Stimulated activated CD8-positive, alpha-beta memory T cell treated with anti-CD3 and anti-CD28 coated beads, Interleukin-7, amount 100 ng/mL, for 24 hours (primary cell): Measurements from ENCODE around the gene SDCCAG8.

Experiments used
- DNase-seq: peaks from one replicate; pipeline ENCODE4 v3.0.0-alpha.2; 2020; ENCODE audit warnings: low read depth

Gene SDCCAG8

DNA sequence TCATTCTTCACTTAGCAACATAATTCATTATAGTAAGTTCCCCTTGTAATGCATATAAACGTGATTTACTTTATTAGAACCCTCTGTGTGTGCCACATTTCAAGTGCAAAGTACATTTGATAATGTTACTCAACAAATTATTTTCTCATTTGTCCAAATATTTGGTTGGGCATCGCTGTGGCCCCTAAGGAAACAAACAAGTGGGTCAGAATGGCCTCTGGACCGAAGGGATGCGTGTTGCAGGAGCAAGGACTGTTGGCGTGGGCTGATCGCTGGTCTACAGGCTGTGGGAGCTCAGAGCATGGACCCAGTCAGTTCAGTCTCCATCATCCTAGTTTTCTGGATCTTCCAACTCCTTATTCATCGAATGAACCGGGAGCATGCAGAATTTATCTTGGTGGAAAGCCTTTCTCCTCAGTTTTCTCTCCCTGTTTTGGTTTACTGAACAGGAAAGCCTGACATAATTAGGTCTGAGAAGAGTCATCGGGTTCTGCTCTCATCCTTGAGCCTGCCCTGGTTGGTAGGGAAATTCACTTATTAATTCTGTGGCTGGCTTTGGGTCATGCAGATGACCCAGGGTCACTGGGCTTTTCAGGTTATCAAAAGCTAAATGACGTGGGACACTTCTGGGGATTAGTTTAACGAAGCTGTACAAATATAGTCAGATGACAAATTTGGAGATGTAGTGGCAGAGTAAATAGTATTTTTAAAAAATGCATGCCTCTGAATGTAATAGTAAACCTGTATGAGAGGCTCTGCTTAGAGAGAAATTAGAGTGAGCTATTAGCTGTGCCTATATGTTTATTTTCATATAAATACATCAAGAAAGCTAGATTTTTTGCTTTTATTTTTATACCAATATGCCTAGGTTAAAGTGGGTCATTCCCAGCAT, 200.2 kb downstream of the SDCCAG8 start:
- no peak for DNase-seq

DNA sequence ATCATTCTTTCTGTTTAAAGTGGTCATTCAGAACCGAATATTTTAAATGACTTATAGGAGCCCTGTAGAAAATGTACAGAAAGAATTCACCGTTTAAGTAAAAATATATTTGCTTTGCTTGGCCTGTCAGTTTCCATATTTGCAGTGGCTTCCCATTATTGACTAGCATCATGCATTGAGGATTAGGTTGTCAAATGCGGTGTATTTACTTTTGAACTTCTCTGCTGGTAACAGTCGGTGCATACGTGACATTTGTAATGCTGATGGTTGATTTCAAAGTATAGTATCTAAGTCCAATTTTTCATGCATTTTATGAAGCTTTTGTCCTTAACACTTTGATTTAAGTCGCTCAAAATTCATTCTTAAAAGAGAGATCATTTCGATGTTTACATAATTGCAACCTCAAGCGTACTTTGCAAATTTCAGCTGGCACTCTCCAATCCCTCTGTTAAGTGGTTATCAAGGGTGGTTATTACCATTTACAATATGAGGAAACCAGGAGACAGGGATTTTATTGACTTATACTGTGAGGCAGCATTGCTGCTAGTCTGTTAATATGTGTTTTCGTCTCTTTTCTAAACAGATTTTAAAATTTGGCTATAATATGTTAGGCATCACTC, 201.6 kb downstream of the SDCCAG8 start:
- DNase-seq: no peak

DNA sequence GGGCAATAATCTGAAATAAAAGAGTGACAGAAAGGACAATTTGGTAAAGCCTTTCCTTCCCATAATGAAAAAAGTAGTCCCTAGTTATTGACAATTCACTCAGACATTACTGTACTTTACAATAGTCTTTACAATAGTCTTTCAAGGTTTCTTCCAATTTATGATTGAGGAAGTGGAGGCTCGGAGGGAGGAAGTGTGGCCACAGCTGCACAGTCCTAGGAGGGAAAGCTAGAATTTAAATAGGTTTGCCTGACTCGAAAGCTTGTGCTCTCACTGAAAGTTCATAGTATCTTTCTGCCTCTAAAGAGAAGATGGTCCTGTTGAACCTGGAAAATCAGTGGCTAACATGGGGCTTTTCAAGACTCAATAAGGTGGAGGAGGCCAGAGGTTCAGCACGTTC, 203.2 kb downstream of the SDCCAG8 start:
- DNase-seq: no peak

DNA sequence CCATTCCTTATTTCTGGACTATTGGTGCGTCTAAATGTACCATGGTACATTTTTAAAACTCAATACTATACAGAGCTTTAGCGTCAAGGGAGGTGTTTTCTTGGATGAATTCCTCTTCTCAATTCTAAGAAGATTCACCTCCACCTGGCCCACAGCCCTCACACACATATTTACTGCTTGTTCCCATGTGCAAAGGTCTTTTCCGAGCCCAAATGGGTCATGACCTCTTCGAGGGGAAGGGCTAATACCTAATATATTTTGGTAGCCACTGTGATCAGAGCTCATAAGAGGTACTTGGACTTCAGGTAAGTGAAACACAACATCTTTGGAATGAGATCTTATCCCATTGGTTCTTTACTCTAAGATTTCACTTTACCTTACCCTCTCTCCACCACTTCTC, 205.9 kb downstream of the SDCCAG8 start:
- no peak for DNase-seq

DNA sequence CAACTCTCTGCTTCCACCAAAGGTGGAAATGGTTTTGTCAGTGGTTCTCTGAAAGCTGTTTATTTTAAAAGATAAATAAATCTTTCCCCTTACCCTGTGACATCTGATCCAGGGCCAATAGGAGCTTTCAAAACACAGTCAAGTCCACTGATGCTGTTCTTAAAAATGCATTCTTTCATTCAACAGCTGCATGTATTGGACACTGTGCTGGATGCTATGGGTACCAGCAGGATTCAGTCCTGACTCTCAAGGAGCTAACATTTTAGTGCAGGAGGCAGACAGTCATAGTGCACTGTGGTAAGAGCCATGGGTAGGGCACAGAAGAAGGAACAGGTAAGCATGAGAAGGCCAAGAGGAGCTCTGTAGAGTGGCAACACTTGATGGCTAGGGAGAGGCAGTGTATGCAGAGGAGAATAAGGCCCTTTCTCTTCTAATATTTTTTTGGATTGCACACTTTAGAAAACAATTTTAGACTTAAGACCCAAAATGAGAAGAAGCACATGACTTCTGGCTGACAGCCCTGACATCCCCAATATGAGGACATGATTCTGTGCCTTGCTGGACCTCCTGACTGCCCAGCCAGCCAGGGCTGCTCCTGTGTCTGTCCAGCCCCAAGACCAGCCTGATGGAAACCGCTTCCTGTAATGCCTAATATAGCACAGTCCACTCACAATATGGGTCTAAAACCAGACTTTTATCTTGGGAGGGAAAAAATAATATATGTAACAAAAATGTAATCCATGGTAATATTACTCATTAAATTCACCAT, 207.3 kb downstream of the SDCCAG8 start:
- DNase-seq: no peak

DNA sequence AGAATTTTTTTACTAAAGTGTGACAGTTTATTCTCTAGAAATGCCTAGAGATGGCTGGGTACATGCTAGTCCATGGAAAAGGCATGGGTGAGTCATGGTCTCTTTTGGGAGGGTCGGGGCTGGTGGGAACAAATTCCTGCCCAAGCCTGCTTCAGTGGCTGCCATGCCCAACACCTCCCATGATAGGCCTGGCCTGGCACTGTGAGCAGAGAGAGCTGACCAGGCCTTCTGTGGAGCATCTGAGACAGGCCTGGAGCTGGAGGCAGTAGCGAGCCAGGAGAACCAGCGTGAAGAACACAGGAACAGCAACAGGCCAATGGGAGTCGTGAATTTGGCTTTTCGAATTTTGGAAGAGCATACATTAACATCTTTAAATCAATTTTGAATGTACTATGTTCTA, 209.2 kb downstream of the SDCCAG8 start:
- DNase-seq: no peak

DNA sequence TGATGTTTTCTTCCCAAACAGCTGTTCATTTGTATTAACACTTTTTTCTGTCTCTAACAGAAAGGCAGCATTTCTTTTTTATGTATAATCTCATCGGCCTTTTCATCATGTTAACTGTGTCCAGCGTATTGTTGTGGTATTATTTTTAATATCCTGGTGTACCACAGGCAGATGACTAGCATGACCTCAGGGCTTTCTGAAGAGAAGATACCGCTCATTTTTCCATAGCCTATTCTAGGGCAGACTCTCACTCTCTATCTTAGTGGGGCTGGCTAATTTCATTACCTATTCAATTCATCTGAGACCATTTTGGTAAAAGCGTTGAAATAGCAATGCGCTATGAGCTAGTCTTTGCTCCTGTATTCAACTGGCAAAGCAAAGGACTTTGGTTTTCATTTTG, 209.9 kb downstream of the SDCCAG8 start:
- no peak for DNase-seq

DNA sequence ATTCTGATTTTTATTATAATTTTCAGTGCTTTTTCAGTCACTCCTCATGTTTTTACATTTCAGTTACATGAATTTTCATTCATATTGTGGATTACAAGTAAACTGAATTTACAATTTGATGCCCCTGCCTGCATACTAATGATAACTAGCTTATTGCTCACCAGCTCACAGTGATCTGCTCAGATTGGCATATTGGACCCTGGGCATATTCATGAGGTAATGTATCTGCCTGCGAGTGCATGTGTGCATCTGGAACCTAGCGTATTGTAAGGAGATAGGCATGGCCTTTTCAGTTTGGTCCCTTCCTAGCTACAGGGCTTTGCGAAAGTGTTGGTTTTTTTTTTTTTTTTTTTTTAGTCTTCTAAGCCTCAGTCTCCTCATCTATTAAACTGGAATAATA, 213.7 kb downstream of the SDCCAG8 start:
- DNase-seq: no peak

DNA sequence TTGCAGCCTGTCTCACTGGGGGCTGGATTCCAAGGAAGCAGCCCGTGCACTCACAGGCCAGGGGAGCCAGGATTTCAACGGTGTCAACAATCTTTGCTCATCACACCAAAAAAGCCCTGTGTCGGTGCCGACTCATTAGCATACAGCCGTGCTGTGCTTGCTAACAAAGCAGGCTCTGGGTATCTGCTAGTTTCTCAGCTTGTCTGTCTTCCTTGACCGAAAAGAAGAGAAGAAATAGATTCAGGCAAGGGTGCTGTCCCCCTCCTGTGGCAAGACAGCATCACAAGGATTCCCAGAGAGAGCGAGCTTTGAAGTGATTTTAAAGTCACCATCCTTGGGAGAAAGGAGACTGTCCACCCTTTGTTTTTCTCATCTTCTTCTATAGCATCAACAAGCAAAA, 214.7 kb downstream of the SDCCAG8 start:
- DNase-seq: no peak

DNA sequence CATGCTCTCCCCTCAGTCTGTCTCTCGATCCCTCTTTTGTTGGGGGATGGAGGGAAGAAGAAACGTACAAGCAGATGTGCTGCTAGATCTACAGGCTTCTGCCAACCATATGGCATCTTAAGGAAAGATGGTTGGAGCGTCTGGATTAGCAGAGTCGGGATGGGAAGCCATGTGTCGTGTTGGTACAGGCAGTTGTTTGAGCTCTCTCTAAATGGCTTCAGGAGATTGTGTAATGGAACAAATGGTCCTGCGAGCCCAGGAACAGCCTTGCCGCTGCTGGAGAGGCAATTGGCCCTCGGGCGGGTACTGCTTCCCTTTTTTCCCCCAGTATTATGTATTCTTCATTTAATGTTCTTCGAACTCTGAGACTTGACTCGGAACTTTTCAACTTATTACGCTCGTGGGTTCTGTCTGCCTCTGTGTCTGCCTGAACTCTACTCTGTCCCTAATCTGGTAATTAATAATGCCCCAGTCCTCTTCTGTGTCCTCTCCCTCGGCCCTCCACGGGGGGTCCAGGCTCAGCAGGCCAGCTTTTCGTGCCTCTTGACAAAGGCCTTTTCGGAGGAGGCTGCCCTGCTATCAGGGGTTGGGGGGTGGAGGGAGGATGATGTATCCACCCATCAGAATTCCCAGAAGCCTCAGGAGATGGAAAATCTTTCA, 215.3 kb downstream of the SDCCAG8 start:
- DNase-seq: no peak

DNA sequence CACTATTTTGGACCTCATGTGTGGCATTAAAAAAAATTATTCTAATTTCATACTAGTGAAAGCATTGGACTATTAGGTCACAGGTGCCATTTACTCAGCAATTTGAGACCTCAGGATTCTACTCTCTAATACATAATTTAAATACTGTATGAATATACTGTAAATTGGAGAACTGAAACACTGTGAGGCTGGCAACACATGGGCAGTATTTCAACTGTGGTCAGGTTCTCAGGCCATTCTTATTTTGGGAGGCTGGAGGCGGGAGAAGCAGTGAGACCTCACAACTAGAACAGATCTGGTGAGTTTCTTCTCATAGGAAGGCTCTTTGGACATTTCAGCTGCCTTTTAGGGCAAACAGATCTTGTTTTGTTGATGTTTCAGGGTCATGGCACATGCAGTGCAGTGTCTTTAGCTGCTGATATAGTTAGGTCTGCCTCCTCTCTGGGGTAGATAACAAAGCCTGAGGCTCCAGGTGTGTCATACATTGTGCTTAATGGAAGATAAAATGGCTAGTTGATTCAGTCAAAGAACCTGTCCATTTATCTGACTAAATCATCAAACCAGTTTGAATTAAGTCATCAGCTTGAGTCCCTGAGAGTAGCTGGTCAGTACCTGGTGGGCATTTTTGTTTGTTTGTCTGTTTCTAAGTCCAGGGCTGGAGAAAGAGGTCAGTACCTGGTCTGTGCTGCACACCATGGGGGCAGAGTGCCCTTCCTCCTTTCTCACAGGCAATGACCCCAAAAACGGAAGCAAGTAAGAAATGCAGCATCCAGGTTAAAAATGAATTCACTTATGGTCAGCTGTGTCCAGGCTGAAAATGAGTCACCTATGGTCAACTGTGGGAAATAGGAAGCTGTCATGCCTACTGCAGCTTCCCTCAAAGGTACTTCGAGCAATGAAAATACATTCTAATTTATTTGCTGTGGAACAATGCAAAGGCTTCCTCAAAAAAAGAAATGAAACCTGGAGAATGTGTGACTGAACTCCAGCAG, 216.2 kb downstream of the SDCCAG8 start:
- no peak for DNase-seq

DNA sequence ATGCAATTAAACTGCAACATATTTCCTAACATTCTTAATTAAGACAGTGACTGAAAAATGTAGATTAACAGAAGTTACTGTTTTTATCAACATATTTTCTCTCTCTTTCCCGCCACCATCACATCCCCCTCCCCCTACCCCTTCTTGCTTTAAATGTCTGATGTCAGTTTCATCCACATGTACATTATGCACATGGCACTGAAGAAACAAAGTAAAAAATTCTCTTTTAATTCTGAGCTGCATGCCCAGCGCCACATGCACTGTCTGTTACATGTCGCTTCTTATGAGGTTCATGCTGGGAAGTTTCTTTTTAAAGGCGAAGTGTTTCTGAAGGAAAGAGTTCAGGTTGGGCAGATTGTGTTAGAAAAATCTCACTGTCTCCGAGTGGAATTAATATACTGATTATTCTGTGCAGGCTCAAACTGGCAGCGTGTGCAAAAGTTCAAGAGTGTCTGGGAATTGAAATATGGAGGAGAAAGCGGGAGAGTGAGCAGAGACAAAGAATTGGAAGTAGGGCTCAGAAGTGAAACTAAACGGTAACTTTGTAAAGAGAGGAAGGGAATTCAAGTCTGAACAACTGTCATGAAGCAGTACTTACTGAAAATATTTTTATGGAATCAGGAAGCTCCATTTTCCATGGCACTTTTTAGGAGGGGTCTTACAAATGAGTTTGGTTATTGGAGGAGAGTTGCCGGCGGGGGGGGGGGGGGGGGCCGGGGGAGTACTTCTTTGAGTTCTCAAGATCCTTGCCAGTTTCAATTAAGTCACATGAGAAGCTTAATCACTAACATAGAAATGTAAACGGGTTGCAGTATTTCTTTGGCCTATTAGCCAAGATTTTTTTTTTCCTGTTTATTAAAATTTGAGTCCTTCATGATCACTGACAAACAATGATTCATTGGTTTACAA, 217.6 kb downstream of the SDCCAG8 start:
- DNase-seq: no peak

DNA sequence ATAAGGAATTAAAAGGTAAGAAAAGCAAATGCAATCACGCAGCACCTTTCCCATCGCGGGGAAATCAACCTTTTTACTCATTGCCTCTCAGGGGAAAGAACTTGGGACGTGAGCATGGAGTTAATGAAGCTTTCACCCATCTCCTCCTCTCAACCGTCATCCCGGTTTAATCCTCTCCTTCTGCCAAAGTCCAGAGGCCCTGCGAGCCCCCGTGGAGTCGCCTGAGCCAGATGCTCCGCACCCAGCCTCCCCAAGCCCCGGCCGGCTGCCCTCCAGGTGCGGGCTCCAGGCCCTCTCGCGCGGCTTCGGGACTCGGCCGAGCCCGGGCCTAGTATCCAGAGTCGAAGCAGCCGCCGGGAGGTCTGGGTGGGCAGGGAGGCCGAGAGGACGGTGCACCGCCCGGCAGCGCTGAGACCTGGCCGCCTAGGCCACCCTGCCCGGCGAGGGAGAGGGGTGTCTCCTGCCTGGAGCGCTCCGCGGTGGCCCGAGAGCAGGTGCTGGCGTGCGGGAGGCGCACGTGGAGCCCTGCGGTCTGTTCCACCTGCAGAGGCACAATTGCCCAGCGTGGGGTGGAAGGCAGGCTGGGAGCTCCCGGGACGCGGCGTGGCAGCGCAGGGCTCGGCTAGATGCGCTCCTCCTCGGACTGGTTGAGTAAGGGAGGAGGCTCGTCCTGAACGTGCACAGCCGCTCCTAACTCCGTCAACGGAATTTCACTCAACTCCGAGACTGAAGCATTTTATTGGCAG, 218.5 kb downstream of the SDCCAG8 start:
- DNase-seq: no peak

DNA sequence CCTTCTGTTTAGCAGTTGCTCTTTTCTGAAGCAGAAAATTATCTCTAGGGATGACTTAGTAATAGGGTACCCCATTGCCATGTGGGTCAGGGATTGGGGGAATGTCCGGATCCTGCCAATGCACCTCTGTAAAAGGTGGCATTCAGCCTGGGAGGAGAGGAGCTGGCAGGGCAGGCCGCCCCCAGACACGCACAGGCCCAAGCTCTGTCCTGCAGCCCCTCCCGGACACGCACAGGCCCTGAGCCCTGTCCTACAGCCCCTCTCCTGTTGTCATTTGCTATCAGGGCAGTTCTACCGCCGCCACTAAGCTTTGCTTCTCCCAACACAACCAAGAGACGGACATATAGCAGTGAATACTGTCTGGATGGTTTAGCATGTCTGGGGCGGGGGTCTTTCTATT, 219.1 kb downstream of the SDCCAG8 start:
- no peak for DNase-seq

DNA sequence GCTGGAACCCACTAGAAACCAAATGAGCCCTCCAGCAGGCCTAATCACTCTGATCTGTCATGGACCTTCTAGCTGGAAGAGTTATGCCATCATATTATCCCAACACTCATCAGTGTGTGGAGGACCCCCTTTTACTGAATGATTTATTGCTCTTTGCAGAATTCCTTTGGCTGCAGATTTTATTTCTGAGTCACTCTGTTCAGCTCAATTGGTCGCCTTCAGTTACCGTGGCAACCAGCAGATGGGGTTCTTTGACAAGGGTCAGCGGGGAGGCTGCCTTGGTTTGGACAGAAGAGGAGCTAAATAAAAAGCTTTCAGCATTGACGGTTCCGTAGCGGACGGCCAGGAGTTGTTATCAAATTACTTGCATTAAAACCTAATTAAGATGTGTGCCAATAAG, 220.1 kb downstream of the SDCCAG8 start:
- DNase-seq: no peak

DNA sequence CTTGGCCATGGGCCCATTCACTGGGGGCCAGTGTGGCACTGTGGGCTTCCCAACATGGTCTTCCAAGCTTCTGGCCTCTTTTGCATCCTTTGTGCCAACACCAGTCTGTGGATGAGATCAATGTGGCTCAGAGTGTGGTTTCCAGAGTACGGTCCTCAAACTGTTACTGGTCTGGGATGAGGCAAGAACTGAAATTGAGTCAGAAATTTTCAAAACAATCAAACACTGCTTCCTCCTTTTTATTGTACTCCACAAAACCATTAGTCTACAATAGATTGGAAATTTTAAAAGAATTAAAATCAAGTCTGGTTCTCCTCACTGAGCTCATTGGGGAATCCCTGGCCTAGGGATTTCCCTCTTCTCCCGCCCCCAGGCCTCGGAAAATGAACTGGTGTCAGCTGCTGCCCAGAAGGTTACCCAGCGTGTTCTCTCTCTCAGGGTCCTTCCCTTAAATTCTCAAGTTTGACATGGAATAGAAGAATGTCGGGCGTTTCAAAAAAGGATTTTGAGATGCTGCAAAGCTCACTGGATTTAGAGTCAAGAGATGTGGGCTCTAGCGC, 222.0 kb downstream of the SDCCAG8 start:
- no peak for DNase-seq

DNA sequence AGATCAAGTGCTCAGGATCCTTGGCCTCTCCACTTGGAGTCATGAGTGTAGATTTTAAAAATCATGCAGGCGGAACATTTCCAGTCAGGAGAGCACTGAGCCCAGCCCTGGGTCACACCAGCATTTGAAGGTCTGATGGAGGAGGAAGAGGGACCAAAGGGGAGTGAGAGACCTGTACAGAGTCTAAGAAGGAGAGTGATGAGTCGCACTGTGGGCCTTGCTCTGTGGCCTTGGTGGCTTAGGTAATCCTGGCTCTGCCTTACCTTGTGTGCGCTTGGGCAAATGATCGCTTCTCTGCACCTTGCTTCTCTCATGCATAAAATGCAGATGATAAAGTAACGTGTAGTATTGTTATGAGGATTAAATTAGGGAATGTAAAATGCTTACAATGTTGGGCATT, 225.3 kb downstream of the SDCCAG8 start:
- DNase-seq: no peak

DNA sequence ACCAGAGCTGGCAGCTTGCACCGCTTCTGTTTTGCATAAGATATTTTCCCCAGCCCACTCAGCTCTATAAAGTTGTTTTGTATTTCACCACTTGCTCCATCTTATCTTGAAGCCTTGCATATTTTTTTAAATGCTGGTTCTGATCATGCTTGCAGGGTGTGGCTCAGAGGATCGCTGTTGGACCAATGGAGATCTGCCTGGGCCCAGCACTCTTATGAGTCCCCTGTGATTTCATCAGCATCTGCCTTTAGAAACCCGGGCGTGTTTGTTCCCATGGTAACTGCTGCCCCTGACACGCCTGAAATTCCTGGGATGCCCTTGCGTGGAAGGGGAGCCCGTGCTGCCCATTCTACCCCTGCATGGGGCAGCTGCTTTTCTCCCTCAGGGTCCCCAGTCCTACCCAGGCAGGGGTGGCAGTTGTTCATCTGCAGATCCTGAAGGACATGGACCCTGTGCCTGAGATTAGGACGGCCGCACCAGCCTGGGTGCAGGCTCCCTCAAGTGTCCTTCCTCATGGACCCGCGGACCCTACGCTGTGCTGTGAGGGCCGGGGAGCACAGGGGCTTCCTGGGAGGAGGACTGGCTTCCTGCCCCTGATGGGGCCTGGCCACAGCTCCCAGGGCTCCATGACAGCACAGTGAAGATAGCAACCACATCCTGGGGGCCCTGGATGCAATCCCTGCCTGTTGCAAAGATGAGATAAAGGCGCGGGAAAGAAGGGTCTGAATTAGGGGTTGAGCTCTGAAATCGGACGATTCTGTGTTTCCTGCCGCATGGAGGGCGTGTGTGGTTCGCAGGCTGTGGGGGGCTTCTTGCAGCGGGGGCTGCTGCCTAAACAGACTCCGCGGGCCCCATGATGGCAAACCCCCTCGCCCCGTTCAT, 226.5 kb downstream of the SDCCAG8 start:
- DNase-seq: no peak
